HG03521 (cell line): ENCODE data around the gene LTN1.

Experiments
- ATAC-seq: cut with Tn5 transposase; IDR thresholded peaks from one replicate; pipeline ENCODE4 v1.9.1; 2021; ENCODE audit warnings: mild to moderate bottlenecking, moderate library complexity; ENCODE audit not compliant: unreplicated experiment

LTN1 gene

DNA sequence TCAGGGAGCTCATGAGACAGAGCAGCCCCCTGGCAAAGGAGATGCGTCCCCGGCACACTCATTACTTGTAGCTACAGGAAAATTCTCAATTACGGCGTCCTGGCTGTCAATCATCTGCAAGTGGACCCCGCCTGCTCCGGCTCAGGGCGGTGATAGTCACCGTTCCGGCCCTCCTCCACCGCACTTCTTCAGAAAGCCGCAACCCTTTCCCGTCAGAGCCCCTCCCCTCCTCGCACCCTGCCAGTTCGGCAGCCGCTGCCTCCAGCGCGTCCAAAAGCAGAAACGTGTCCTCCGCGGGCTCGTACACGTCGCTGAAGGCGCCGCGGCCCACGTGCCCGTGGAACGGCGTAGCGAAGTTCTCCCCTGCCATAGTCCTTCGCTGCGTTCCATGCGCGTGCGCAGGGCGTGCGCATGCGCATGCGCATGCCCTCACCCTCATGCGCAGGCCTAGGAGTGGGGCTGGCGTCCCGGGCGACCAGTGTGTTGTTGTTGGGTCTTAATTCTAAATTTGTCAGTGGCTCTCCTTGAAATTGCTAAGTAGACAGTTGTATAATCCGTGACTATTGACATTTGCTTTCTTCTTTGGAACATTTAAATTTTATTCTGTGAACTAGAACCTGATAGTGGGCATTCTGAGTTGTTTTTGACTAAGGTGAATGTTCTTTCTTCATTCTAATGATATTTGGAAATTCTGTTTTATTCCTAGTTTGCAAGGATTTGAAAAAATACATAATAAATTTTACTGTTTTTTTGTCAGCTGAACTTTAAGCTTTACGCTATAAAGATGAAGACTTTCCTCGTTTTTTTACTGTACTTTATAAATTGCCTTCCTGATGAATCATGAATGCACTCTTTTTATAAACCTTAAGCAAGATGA, 107.5 kb downstream of the LTN1 start:
- peak; percentile 96 for ATAC-seq

DNA sequence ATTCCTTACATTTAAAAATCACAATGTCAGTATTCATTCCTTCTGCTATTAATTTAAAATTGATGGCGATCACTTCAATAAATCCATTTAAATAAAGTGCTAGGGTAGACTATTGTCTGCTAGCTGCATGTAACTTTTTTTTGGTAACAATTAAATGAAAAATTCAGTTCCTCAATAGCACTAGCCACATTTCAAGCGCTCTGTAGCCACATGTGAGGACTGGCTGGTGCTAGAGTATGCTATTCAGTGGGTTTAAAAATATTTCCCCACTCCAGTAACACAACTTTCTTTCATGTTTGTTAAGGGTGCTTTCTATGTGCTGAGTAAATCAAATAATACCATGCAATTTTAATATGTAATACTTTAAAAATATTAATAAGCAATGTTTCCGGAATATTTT, 108.2 kb downstream of the LTN1 start:
- no peak for ATAC-seq

DNA sequence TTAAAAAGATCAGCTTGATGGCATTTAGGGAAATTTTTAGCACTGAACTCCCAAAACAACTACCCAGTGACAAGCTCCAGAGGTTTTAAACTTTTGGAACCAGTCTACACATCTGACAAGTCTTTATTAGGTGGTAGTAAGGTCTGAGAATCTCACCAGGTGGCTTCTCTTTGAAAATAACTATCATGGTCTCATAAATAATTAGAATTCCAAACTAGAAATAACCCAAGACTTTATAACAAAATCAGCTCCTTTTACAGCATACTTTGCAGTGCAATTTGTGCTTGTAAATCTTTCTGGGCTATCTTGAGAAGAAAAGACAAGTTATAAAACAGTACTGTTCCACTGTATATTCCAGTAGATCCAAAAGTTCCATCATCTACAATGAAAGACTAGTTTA, 108.7 kb downstream of the LTN1 start:
- no peak for ATAC-seq

DNA sequence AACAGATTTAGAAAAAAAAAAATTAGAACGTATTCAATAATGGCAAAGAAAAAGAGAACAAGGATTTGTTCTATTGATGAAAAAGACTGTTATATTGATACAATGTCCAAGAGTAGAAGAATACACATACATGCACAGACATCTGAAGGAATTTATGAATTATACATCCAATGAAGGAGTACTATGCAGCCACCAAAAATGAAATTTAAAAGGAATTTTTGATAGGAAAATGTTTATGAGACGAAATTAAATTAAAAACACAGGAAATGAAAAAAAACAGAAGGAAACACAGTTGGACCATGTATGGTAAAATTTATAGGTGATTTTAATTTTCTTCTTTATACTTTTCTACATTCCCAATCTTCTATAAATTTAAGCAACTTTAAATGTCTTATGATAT, 110.3 kb downstream of the LTN1 start:
- no peak for ATAC-seq
